H4 (cell line): ENCODE data around the gene DGUOK. TPM values are rescaled to one million over a fixed set of nuclear protein-coding genes. Genes with fewer than 3 reads are reported as not detected.
"Not testable (repeated sequence)": the region's sequence is repeated elsewhere in the genome, so short reads cannot be mapped to it uniquely, and the experiment has no call there.

ENCODE experiments used
- DNase-seq: peaks from one replicate; pipeline ENCODE4 v3.0.0-alpha.2; 2015; ENCODE audit warnings: low spot score
- total RNA-seq: library from RNA; depleted of rRNA; stranded (reverse); fragments of >200 nt; shearing (Covaris generic); gene quantifications from 2 replicates; pipeline ENCODE4 v1.2.3, GENCODE V29; 2014

Gene DGUOK
- total RNA-seq, 1 experiment from 2014 or later: 150 TPM

DNA sequence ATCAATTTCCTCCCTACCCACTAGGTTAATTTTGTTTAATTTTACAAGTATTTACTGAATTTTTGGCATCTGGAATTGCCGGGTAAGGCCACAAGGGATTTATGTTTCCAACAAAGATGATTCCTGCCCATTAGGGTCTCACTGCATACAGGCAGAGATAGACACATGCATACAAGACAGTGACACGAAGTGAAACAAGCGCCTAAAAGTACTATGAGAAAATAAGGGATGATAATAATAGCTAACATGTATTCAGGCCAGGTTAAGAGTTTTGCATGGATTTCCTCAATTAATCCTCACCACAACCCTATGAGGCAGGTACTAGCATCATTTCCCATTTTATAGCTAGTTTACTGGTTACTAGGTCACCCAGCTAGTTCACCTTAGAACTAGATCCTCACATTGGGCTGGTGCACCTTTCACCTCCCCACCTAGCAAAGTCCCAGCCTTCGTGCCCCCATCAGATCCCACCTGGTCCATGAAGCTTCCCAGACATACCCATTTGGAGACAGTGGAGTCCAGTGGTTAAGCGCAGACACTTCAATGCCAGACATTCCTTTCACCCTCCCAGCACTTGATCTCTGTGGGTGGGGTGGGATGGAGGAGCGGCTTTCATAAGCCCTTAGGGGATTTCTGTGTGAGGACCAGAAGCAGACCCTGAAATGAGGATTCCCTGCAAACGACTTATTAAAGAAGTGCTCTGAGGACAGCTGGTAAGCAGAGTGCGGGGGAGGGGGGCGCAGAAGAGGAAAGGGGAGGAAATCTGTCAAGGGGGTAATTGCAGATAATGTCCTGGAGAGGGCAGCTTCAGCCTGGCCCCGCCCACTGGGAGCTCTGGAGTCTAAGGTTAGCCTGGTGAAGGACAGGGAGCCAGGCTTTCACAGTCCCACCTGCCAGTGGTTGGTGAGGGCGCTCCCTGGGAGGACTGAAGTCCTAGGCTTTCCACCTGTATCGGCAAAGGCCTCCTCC lies 5.8 kb upstream of the DGUOK start:
- peak; percentile 26 for DNase-seq

DNA sequence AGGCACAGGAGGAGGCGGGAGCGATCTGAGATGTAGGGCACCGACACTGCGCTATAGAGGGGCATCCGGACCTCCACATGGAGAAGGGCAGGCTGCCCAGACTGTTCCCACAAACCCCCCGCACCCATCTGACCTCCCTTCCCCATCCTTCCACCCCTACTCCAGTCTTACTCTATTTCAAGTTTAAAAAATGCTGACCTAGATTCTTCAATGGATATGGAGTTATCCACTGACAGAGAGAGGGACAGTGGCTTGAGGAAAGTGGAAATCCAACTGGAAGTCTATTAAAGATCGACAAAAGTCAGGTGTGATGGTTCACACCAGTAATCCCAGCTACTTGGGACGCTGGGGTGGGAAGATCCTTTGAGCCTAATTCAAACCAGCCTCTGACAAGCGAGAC lies 5.1 kb upstream of the DGUOK start:
- no peak for DNase-seq

DNA sequence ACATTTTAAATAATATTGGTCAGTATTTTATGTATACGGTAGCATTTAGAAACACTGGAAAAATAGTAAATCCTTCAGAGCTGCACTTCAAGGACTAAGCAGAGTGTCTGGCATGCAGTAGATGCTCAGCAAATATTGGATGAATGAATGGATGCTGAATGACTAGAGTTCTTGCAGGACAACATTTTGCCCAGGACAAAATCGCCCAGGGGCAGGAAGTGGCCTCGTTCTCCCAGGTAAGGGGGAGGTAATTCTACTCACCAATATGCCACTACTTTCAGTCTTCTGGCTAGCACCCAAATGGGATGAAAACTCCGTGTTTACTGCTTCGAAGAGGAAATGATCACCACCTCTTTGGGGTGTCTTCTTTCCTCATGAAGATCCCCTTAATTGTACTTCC lies 4.0 kb upstream of the DGUOK start:
- DNase-seq: no peak

DNA sequence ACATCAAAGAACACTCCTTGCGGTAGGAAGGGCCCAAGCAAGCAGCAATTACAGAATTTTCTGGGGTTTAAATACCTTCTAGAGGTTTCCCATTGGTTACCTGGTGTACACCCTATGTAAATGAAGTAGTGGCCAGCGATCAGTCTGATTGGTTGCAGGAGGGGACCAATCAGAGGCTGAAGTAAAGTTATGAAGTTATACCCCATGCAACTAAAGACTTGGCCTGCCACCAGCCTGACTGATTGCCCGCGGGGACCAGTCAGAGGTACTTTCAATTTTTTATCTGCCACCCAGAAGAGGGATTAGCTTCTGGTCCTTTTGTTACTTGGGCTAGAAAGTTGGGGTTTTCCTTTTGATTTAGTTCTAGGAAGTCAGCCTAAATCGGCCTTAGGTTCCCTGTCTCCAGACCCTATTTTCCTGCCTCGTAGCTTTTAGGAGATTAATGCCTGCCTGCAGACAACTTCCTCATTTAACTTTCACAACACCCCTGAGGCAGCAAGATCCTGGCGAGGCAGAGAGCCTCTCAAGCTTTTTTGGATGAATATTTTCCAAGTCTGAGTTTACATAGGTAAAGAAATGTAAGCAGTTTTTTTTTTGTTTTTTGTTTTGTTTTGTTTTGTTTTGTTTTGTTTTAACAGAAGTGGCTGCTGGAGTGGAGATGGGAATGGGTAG lies 1.5 kb upstream of the DGUOK start:
- DNase-seq: no peak

DNA sequence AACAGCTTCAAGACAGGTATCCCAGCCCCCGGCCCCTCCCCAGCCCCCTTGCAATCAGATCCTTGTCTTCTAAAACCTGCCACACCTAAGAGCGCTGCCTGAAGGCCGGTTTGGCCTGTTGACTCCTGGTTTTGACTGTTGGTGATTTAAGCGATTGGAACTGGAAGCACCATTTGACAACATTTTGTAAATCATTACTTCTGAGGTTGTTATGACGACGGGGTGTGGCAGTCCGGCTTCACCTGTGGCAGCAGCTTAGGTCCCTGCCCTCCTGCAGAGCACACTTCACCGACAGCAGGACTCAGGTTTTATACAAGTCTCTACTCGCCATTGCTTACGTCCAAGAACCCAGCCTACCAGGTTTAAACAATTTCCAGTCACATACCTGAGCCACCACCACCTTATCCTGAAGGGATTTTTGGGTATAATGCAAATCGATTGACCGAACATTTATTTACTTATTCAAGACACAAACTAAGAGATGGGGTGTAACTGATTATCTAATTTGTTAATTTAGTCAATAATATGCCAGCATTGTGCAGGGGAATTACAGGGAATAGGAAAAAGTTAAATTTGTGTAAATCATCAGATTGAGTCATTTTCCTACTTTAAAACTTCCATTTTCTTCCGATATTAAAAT lies 707 bp upstream of the DGUOK start:
- DNase-seq: no peak

DNA sequence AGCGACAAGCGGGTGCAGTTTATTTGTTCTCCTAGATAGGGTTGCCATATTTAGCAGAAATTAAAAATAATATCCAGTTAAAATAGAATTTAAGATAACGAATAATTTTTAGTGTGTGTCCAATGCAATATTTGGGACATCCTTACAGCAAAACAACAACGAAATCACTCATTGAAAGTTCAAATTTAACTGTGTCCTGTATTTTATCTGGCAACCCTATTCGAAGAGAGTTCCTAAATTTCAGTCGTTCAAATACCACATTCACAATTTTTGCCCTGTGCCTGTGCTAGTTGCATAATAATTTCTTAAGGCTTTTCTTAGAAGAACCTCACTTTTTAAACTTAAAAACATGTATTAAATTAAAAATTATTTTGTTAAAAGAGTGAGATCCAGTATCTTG lies 664 bp downstream of the DGUOK start:
- DNase-seq: no peak

DNA sequence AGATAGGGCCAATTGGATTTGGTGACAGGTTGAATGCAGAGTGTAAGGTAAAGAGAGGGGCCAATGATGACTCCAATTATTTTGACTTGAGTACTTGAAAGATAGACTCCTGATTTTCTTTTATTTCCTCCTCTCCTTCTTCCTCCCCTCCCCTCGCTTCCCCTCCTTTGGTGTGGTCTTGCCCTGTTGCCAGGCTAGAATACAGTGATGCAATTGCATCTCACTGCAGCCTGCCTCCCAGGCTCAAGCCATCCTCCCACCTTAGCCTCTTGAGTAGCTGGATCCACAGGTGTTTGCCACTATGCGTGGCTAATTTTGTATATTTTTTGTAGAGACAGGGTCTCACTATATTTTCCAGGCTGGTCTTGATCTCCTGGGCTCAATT lies 2.3 kb downstream of the DGUOK start:
- DNase-seq: no peak

DNA sequence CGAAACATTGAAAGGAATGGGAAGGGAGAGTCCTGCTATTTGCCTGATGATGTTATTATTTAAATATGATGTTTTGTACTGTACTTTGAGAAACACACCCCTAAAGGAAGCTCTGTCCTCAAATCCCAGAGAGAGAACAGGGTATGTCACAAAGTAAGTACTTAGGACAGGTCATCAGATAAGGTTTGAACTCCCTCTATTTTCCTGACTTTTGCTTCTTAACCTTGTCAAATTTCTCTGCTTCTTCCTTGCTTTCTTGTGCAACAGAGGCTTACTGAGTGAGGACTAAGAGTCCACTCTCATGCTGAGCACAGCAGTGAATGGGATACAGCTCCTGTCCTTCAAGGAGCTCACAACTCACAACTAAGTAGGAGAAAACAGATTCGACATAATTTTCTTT lies 3.7 kb downstream of the DGUOK start:
- DNase-seq: no peak

DNA sequence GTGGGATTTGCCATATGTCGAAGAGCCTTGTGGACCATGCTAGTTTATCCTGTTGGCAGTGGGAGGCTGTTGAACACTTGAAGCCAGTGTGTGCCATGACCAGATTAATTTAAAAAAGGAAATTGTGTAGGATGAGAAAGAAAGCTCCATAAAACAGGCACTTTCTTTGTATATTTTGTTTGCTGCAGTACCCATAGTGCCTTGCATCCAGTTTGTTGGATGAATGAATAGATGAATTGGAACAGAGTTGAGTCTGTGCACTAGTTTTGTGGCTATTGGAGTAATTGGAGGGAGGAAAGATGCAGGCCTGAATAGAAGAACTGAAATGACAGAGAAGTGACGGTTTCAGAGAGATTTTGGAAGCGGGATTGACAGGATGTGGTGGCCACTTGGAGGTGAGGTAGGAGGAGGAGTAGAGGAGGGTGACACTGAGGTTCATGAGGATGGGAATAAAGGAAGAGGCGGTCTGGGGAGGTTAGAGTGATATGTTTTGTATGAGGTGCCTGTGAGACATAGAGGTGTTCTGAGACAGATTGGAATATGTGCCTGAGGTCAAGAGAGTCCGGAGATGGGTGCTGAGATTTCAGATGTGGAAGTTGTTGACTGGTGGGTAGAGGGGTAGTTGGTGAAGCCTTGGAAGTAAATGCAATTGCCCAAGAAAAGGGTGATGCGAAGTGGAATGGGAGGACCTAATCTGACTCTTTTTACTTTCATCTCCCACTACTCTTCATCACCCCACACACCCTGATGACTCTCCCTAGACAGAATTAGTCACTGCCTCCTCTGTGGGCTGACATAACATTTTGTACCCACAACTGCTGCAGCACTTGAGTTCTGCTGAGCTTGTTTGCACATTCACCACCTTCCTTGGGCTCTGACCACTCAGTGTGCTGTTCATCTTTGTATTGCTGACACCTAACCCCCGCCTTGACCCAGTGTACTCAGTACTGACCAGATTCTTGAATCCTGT lies 5.1 kb downstream of the DGUOK start:
- DNase-seq: no peak

DNA sequence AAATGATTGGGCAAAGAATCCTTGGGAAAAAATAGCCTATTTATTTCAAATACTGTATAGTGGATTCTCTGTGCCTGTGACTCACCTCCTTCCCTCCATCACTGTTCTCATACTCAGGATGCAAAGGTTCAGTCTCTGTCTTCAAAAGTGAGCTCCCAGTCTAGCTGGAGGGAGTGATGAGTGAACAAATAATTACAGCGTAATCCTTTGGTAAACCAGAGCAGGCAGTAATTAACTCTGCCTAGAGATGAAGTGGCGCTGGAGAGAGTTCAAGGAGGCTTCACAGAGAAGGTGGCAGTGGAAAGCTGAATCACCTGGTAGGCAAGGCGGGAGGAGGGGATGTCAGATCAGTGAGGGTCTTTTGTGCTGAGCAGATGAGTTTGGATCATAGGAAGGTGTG lies 6.5 kb downstream of the DGUOK start:
- DNase-seq: no peak

DNA sequence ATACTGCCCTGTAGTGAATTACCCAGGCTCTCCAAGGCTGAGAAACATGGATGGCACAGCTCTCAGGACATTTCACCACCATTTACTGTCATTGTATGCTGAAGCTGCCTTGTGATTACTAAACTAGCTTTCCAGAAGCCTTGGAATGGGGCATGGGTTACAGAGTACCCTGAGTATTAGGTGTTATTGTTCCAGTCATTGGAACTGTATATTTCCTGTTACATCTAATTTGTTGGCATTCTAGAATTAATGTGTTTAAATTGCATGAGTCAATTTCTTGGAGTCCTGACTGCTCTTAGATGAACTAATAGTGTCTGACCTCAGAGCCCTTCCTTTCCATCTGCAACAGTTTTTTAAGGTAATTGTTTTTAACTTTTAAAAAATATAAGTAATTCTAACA lies 9.0 kb downstream of the DGUOK start:
- DNase-seq: no peak

DNA sequence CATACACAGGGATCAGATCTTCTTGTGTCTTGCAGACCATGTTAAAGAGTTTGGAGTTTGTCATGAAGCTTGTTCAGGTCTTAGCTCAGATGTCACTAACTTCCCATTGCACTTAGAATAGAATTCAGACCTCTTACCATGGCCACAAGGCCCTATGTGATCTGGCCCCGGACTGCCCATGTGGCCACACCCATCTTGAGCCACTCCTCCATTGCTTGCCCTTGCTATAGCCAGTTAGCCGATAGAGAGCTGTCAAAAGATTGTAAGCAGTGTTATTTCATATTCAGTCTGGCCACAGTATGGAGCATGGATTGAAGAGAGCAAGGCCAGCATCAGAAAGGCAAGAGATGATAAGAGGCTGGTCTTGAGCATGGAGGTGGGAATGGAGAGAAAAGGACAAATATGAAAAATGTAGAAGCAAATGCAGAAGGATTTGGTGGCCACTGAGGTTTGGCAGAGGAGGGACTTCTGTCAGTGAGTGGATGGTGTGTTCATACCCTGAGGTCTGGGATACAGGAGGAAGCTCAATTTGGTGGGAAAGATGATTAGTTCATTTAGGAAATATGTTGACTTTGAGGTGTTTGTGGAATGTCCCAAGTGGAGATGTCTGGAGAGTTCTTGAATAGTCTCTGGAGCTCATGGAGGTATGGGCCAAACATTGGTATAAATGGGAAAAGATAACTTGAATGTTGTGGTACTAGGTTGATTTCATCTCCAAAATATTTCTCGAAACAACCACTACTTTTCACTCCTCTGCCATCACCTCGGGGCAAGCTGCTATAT lies 10.6 kb downstream of the DGUOK start:
- no peak for DNase-seq

DNA sequence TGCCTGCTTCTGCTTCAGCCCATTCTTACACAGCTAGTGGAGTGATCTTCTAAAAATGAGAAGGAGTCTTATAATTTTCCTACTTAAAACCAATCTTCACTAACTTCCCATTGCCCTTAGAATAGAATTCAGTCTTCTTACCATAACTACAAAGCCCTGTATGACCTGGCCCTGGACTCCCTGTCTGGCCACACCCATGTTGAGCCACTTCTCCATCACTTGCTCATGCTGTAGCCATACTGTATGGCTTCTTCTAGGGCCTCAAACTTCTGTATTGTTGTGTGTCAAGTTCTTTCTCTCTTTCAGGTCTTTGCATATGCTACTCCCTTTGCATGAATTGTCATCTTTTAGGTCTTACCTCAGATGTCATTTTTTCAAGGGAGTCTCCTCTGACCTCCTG lies 11.2 kb downstream of the DGUOK start:
- DNase-seq: no peak

DNA sequence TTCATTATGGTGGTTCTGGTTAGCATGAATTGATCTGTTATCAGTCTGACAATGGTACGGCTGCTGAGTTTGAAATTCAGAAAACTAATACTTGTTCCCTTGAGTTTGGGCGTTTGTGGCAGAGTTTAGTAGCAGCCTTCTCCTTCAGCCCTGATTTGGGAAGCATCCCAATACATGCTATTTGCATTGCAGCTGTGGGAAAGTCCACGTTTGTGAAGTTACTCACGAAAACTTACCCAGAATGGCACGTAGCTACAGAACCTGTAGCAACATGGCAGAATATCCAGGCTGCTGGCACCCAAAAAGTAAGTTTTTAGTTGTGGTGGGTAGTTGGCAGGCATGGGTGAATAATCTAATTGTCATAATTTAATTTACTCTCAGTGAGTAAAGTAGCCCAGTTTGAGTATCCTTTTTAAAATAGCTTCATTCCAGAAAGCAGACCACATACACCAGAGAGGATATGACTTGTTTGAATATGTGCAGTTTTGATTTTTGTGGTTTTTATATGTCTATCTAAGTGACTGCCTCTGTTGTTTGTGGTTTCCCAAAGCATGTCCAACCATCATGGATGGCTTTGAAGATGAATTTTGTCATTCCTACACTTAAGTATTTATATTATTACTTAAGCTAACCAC lies 12.2 kb downstream of the DGUOK start:
- no peak for DNase-seq

DNA sequence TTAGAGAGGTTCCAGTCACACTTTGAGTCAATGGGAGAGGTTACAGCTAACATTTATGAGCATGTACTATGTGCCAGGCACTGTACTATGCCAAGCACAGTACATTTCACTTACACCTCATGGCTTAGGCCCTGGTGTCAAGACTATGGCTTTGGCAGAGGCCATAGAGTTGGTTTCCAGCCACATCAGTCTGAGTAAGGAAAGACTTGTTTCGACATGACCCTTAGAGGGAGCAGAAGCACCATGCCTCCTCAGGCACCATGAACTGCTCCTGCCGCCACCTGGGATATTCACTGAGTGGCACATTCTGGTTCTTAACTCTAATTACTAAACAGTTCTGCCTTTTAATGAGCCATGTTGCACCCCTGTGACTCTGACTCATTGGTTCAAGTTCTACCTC lies 12.7 kb downstream of the DGUOK start:
- DNase-seq: no peak

DNA sequence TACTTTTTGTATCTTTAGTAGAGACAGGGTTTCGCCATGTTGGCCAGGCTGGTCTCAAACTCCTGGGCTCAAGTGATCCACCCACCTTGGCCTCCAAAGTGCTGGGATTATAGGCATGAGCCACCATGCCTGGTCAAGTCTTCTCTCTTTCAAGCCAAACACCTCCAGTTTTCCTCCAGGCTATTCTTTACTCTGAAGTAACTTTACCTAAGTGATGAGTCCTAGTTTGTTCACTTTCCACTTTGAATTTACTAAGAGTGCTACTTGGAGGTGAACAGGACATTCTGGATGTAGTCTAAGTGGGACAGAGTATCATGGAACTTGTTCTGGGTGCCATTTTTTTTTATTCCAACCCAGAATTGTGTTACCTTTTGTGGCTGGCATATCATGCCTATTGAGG lies 13.4 kb downstream of the DGUOK start:
- DNase-seq: not testable (repeated sequence)

DNA sequence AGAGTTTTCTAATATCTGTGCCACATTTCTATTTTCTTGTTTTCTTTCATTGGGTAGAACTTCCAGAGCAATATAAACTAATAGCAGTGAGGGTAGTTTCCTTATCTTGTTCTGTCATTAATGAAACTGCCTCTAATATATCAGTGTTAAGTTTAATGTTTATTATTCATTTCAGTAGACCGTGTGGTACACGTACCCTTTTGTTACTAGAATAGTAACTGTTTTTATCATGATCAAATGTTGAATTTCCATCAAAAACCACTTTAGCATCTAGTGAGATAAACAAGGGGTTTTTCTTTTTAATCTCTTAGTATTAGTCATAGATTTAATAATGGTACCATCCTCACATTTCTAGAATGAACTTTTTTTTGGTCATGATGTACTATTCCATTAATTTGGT lies 16.0 kb downstream of the DGUOK start:
- no peak for DNase-seq

DNA sequence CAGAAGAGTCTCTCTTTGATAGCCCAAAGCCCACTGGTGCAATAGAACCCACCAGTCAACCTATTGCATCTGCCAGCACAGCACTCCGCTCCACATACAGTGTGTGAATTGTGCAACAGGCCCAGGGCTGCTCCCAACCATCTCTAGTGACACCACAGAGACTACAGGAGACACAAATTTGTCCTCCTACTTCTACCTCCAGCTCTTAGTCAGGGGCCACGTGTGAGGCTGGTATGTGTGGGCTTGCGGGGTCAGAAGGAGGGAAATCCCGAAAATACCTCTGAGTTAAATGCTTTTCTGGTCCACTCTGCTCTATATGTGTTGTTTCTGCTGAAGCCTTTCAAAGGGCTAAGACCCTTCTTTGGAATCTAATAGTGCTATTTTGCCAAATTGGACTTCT lies 18.0 kb downstream of the DGUOK start:
- no peak for DNase-seq

DNA sequence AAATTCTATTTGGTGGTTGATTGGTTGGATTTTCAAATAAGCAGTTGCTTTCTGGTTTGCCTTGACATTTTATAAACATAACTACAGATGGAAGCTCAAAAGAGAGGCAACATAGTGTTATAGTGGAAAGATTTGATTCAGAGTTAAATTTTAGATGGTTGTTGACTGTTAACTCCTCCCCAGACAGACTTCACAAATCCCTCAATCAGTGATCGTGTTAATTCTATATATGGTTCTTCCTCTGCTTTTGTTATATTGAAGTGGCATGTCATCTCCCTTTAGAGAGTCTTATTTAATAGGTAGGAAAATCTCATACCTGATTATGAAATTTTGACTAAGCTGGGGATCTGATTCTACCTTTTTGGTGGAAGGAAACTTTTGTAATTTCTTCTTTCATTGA lies 19.5 kb downstream of the DGUOK start:
- DNase-seq: no peak

DNA sequence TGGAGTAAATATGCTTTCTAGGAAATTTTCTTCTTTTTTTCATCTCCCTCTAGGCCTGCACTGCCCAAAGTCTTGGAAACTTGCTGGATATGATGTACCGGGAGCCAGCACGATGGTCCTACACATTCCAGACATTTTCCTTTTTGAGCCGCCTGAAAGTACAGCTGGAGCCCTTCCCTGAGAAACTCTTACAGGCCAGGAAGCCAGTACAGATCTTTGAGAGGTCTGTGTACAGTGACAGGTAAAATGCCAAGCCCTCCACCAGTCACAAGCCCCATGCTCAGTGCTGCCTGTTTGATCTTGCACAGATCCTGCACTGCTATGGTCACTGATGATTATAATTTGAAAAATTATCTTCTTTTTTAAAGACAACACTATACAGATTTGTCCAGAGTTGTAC lies 20.0 kb downstream of the DGUOK start:
- DNase-seq: no peak
